ENCODE data around the gene GATA2. TPM values are rescaled to one million over a fixed set of nuclear protein-coding genes. Genes with fewer than 3 reads are reported as not detected.

GATA2 gene
- total RNA-seq, 1 donor from 2014 or later: 3.3 TPM

DNA sequence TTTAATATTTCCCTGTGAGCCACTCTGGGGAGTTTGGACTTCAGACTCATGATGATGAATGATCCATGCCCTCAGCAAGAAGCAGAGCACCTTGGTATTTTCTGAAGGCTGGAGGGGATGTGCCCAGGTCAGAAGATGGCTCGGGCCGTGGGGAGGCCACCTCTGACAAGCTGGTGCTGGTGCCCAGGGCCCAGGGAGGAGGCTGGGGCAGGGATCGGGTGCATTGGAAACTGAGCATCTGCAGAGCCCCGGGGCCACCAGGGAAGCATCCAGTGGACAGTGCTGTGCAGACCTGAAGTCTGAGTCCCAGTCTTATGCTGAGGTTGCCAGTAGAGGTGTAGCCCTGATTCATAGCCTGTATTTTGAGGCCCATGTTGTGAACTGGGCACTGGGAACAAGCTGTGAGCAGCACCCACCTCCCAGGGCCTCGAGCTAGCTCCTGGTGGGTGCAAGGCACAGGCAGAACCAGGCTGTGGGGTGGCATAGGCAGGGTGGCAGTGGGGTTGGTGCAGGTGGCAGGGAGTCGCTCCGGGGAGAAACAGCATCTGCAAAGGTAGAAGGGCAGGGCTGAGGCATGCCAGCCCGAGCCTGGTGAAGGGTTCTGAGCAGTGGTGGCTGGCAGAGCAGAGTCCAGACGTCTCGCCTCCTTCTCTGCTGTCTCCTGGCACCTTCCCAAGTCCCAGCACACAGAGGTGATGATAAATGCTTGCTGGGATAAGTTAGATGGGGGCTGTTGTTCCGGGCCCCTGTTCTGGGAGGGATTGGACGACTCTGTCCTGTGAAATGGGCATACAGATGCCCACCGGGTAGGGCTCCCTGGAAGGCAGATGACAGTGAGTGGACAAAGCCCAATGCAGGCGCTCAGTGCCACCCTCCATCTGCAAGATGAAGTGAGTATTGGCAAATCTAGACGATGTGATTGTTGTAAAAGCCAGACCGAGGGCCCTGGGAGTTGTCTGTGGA lies 36.9 kb downstream of the GATA2 start:
- DNase-seq: no peak

DNA sequence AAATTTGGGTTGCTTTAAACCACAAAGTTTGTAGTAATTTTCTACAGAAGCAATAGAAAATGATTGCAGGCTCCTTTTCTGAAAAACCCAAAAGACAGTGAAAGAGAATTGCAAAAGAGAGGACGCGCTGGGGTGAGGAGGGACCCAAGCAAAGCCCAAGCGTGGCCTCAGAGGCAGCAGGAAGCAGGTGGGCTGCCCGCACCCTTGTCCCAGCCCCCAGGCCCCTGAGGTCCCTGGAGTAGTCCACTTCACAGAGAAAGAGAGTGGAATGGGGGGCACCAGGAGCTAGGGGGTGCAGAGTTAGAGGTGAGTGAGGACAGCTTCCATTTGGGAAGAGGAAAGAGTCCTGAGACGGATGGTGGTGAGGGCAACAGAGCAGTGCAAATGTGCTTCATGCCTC lies 37.9 kb downstream of the GATA2 start:
- no peak for DNase-seq

- DNase-seq: no peak
Observed at GRCh38 chr3:128454310-128454618, 38.7 kb downstream of the GATA2 start.

- no peak for DNase-seq
Observed at GRCh38 chr3:128453501-128454309, 39.3 kb downstream of the GATA2 start.

DNA sequence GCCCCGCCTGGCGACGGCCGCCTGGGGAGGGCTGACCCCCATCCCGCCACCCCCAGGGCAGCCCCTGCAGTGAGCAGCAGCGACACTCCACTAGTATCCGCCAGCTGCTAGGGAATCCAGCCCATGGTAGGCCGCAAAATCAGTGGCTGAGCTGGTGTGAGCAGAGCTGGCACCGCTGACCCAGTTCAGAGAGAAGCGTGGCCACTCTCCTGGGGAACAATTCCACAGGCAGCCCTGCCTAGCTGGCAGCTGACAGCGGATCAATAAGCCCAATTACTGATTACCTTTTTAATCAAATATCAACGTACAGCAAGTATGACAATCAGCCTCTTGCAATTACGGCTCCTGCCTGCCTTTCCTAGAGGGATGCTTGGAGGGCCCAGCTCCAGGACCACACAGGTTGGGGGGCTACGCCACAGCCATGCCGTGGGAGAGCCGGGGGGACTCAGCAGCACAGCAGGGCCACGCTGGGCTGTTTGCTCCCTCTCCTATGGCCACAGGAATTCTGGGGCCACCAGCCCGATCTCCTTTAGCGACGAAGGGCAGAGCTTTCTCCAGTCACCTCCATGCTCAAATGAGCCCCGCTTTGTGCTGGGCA lies 40.2 kb downstream of the GATA2 start:
- no peak for DNase-seq

GRCh38 chr3:128452120-128452519 lies 40.9 kb downstream of the GATA2 start:
- DNase-seq: no peak

GRCh38 chr3:128449111-128449638 lies 43.8 kb downstream of the GATA2 start:
- DNase-seq: no peak

DNA sequence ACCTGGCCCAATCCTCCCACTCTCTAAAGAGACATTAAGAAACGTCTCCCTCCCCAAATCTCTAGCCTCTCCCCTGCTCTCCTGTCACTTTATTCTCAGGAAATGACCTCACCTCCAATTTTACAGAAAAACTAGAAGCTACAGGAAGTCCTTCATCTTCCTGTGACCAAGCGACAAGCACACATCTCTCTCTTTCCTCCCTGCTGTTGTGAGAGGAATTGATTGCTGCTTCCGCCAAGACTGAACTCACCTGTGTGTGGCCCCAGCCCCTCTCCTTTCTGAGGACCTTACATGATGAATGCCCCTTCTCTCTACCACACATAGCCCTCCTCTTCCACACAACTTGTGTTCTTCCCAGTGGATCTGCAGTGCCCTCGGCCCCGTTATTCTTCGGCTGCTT lies 44.5 kb downstream of the GATA2 start:
- DNase-seq: no peak

GRCh38 chr3:128447561-128448013 lies 45.4 kb downstream of the GATA2 start:
- DNase-seq: no peak

DNA sequence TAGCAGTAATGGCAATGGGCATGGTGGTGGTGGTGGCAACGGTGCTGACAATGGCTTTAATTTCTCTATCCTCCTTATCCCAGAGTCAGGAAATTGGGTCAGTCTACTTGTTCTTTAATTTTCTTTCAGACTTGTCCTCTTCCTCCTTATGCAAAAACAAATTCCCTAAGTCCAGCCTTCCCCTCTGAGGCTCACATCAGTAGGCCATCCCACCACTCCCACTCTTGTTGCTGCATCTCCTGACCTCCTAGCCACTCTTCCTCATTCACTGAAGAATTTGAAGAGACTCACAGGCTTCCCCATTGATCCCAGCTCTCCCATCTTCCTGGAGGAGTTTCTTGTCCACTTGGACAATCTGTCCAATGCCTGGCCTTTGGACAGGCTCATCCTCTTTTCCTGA lies 46.2 kb downstream of the GATA2 start:
- no peak for DNase-seq

DNA sequence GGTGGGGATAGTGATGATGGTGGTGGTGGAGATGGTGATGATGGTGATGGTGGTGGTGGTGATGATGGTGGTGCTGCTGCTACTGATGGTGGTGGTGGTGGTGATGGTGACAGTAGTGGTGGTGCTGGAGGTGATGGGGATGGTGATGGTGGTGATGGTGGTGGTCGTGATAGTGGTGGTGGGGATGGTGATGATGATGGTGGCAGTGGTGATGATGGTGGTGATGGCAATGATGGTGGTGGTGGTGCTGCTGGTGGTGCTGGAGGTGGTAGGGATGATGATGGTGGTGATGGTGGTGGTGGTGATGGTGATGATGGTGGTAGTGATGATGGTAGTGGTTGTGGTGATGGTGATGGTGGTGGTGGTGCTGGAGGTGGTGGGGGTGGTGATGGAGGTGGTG lies 47.6 kb downstream of the GATA2 start:
- no peak for DNase-seq

DNA sequence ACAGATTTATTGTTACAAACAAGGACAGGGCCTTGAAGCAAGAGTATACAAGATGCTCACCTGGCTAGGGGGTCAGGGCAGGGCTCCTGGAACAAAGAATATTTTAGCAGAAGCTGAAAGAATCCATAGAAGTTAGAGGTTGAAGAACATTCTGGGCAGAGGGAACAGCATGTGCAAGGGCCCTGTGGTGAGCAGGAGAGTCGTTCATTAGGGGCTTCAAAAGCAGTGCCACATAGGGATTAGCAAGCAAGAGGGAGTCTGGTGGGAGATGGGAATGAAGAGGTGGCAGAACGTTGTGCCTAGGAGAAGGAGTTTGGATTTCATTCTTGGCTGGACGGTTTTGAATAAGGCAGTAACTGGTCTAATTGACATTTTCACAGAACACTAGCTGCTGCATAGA lies 49.2 kb downstream of the GATA2 start:
- DNase-seq: no peak

- no peak for DNase-seq
Observed at GRCh38 chr3:128442949-128443348, 50.1 kb downstream of the GATA2 start.

DNA sequence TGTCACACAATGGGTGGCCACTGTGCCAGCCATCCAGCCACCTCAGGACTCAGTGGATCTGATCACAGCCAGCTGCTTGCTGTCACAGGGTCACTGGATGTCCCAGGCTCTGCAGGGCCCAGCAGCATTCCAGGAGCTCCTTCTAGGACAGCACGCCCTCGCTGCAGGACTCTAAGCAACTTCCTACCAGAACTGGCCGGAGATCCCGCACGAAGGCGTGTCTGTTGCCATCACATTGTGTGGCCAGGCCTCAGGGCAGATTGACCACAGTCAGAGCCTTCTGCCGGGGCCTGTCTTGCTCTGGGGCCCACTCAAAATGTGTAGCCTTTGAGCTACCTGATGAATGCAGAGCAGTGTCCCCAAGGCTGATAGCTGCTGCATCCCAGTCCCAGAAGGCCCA lies 50.9 kb downstream of the GATA2 start:
- DNase-seq: no peak

GRCh38 chr3:128439226-128439625 lies 53.8 kb downstream of the GATA2 start:
- no peak for DNase-seq

- no peak for DNase-seq
Observed at GRCh38 chr3:128438488-128439072, 54.4 kb downstream of the GATA2 start.

- DNase-seq: no peak
Observed at GRCh38 chr3:128436214-128436613, 56.8 kb downstream of the GATA2 start.

- DNase-seq: no peak
Observed at GRCh38 chr3:128435561-128435960, 57.4 kb downstream of the GATA2 start.

DNA sequence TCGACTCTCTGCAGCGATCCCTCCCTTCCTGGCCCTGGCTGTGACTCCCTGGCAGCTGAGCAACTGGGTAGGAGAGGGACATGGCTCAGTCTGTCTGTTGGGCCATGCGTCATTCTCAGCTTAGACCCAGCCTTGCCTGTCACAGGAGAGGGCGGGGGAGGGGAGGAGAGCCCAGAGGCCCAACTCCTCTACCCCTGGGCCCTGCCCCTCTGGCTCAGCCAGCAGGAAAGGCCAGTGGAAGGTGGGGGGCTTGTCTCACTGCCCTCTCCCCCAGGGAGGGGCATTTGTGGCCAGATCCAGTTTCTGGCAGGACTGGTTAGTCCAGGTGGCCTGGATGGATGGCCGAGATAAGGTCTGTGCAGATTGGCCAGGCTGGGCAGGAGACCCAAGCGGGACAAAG lies 57.9 kb downstream of the GATA2 start:
- no peak for DNase-seq

DNA sequence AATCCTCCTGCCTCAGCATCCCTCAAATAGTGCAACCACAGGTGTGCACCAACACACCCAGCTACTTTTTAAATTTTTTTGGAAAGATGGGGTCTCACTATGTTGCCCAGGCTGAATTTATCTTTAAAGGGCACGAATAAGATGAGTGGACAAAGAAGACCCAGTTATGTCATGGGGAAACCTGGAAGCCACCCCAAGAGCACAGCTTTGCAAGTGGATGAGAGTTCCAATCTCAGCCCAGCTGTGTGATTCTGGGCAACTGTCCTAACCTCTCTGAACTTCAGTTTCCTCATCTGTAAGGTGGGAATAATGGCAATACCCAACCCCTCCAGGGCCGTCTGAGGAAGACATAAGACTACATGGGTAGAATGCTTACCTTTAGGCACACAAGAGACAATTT lies 58.5 kb downstream of the GATA2 start:
- DNase-seq: no peak

DNA sequence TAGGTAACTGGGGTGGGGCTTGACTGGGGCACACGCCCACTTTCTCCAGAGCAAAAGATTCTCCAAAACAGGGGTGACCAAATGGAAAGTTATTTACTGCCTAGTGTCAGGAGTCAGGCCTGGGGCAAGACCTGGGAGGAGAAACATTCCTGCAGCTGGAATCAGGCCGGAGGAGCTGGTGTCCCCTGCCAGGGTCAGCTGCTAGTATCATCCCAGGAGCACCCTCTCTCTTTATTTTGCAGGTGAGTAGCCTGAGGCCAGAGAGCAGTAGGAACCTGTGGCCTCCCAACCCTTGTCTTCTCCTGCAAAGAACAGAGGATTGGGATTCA lies 59.2 kb downstream of the GATA2 start:
- DNase-seq: no peak

- DNase-seq: no peak
Observed at GRCh38 chr3:128432971-128433836, 59.8 kb downstream of the GATA2 start.

All from skin of body (tissue), 2 donors.